Transverse colon (tissue), 4 donors: ENCODE results near the gene VSTM5. TPM values are rescaled to one million over a fixed set of nuclear protein-coding genes. Genes with fewer than 3 reads are reported as not detected.

Experiments
- DNase-seq: peaks from one replicate; pipeline ENCODE4 v3.0.0-alpha.2; 2019
- H3K27ac ChIP-seq, 4 donors: fragments of 200-600 bp; sonication (generic); 2 replicates each; pipeline ENCODE4 v1.5.1; 2016 to 2018; ENCODE audit warnings: inconsistent platforms in 4 of 4
- H3K27me3 ChIP-seq: fragments of 200-600 bp; sonication (generic); 2 replicates; pipeline ENCODE4 v1.5.1; 2017; ENCODE audit warnings: inconsistent platforms
- H3K36me3 ChIP-seq, 4 donors: fragments of 200-600 bp; sonication (generic); 2 replicates each; pipeline ENCODE4 v1.5.1; 2017 to 2019; ENCODE audit warnings: inconsistent platforms in 4 of 4
- H3K4me1 ChIP-seq, 4 donors: fragments of 200-600 bp; sonication (generic); 2 replicates each; pipeline ENCODE4 v1.5.1; 2017 to 2020; ENCODE audit warnings: inconsistent platforms in 4 of 4
- H3K4me3 ChIP-seq, 4 donors: fragments of 200-600 bp; sonication (generic); 1 replicate in 1 of 4; 2 replicates in 3 of 4; pipeline versions ENCODE4 v1.5.1 to v1.6.1; 2017 to 2019; ENCODE audit warnings: inconsistent platforms in 4 of 4
- H3K9me3 ChIP-seq, 2 donors: fragments of 200-600 bp; sonication (generic); 2 replicates each; pipeline ENCODE4 v1.5.1; 2017 to 2019; ENCODE audit warnings: inconsistent platforms in 2 of 2
- CTCF ChIP-seq, 5 experiments: fragments of 200-600 bp in 3 of 5; fragments of 450-650 bp in 2 of 5; sonication (generic) in 3 of 5; IDR thresholded peaks; 1 replicate in 2 of 5; 2 replicates in 3 of 5; pipeline ENCODE4 v1.5.1; 2016 to 2017; ENCODE audit warnings: antibody characterized with exemption in 5 of 5, inconsistent platforms in 3 of 5, mild to moderate bottlenecking in 2 of 5, moderate library complexity in 1 of 5
- EP300 ChIP-seq: sonication (generic); formaldehyde crosslinking; IDR thresholded peaks from one replicate; pipeline ENCODE4 v1.6.1; 2017; ENCODE audit warnings: antibody characterized with exemption, low read depth
- POLR2A ChIP-seq: fragments of 450-650 bp; IDR thresholded peaks from one replicate; pipeline ENCODE4 v1.6.1; 2016; ENCODE audit warnings: antibody characterized with exemption, mild to moderate bottlenecking, moderate library complexity
- POLR2AphosphoS5 ChIP-seq, 3 donors: sonication (generic); formaldehyde crosslinking; IDR thresholded peaks; one replicate each; pipeline ENCODE4 v1.6.1; 2016; ENCODE audit warnings: antibody characterized with exemption in 3 of 3
- WGBS, 2 donors: methylation state at CpG; one replicate each; pipeline ENCODE4 v1.1.5; 2018; ENCODE audit warnings: low coverage in 1 of 2; 5-methylcytosine and 5-hydroxymethylcytosine counted together
- in situ Hi-C, 4 donors: fragments of 200-750 bp; cut with MboI; loops; one replicate each; pipeline versions ENCODE4 v1.15.0 to v1.15.1; 2017; ENCODE audit warnings: low sequenced_read_pairs in 3 of 4, low pct_ligation_motif_present in 1 of 4, low pct_unique_long_range_greater_than_20kb in 1 of 4
- intact Hi-C: fragments of 100-400 bp; cut with DNase I; formaldehyde crosslinking; loops from one replicate; pipeline ENCODE4 v1.15.1; 2023; ENCODE audit warnings: low total_unique reads
- total RNA-seq, 4 donors: library from RNA; depleted of rRNA; stranded (reverse); fragments of >200 nt; gene quantifications; one replicate each; pipeline ENCODE4 v1.1.0, GENCODE V29; 2016

The VSTM5 gene
- total RNA-seq, 4 donors from 2014 or later: 0.96 to 3.4 (median 1.1) TPM; not detected in 1

DNA sequence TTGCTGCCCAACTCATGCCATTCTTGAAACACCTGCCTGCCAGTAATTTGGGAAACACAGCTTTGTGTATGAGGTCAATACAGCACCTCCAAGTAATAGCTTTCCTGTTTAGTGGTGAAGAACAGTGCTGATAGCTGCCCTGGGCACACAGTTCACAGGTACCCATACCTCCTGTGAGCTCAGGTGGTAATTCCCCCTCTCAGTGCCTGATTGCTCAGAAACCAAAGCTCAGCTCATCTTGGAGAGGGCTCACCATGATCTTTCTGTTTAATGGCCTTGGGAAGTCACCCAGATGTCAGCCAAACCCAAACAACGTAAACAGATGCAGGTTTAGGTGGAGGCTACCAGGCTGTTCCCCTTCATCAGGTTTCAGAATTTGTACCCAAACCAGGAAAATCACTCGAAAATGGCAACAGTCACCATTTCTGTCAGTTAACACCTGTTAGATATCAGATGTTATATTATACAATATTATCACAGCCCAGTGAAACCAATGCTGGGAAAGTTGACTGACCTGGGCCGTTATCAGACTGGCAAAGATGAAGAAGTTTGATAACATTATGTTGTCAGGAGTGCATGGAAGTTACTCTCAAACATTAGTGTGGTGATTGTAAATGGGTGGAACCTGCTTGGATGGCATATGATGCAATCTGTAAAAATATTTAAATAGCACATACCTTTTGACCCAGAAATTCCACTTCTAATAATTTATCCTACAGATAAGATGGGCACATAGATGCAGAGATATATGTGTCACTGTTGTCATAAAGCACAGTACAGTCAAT, 18.9 kb downstream of the VSTM5 start:
- 21 to 38% methylated on average over 3 of the region's 3 CpGs for WGBS, 2 donors
- no peaks in the 10 kb centered on the region for H3K36me3 ChIP-seq
- in situ Hi-C loops: no loop called here
- H3K4me1 ChIP-seq: peaks cover 0 to 9% (median 2%) of the 10 kb centered on the region in 4 donors
- DNase-seq: no peak
- H3K27me3 ChIP-seq: no peaks in the 10 kb centered on the region
- H3K4me3 ChIP-seq: no peak overlapping the region
- intact Hi-C loops: no loop called here
- H3K27ac ChIP-seq: peak overlapping the region in 1 of 4 donors; percentile 44
- no peaks in the 10 kb centered on the region for H3K9me3 ChIP-seq
- TF ChIP-seq CTCF (IDR thresholded peaks at IDR 0.05) (no peak), EP300 (no peak), POLR2AphosphoS5 (IDR thresholded peaks at IDR 0.05) (no peak), POLR2A (no peak)

DNA sequence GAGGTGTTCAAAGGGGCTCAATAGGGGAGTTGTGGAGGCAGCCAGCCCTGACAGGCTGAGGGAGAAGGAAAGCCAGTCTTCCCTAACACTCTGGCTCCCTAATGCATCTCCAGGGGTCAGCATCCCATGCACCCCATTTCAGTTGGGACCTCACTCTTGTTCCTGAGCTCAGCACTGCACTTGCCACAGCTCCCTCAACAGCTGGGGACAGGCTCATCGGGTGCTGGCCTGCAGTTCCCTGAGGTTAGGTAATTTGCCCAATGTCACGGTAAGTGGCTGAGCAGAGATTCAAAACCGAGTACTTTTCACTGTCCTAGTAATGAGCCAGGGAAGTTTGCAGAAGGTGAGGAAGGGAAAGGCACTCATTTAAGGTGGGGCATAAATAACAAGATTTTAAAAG, 20.8 kb downstream of the VSTM5 start:
- Histone ChIP-seq H3K36me3 (no peaks in the 10 kb centered on the region), H3K27me3 (no peaks in the 10 kb centered on the region), H3K4me3 (no peak overlapping the region), H3K9me3 (no peaks in the 10 kb centered on the region), H3K27ac (no peak overlapping the region), H3K4me1 (peaks cover 0 to 9% (median 2%) of the 10 kb centered on the region in 4 donors)
- in situ Hi-C loops (no loop called here), intact Hi-C loops (no loop called here)
- 48 to 75% methylated on average over 3 of the region's 3 CpGs for WGBS, 2 donors
- TF ChIP-seq EP300: no peak
- no peak for TF ChIP-seq POLR2AphosphoS5 (IDR thresholded peaks at IDR 0.05)
- TF ChIP-seq CTCF (IDR thresholded peaks at IDR 0.05): no peak
- TF ChIP-seq POLR2A: no peak
- no peak for DNase-seq

DNA sequence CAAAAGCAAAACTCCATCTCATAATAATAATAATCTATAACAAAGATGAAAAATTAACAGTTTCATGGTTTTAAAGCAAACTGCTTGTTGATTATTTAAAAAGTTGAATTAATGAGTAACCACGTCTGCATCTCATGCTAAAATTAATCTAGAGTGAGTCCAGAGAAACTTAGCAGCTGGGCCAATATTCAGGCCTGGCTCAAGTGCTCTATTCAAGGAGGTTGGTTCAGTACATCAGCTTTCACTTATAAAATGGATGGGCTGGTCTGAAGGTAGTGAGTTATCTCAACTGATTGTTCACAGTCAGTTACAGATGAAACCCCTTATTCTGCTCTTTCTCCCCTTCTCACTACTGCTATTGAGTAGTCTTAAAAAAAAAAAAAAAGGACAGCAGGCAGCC, 23.1 kb downstream of the VSTM5 start:
- Histone ChIP-seq H3K4me1 (peaks cover 0 to 9% (median 2%) of the 10 kb centered on the region in 4 donors), H3K36me3 (no peaks in the 10 kb centered on the region), H3K27me3 (no peaks in the 10 kb centered on the region), H3K4me3 (no peak overlapping the region), H3K9me3 (no peaks in the 10 kb centered on the region), H3K27ac (no peak overlapping the region)
- intact Hi-C loops: no loop called here
- in situ Hi-C loops: no loop called here
- DNase-seq: no peak
- 74 to 78% methylated on average over 1 of the region's 1 CpG for WGBS, 2 donors
- TF ChIP-seq POLR2AphosphoS5 (IDR thresholded peaks at IDR 0.05): no peak
- no peak for TF ChIP-seq CTCF (IDR thresholded peaks at IDR 0.05)
- no peak for TF ChIP-seq POLR2A
- no peak for TF ChIP-seq EP300

DNA sequence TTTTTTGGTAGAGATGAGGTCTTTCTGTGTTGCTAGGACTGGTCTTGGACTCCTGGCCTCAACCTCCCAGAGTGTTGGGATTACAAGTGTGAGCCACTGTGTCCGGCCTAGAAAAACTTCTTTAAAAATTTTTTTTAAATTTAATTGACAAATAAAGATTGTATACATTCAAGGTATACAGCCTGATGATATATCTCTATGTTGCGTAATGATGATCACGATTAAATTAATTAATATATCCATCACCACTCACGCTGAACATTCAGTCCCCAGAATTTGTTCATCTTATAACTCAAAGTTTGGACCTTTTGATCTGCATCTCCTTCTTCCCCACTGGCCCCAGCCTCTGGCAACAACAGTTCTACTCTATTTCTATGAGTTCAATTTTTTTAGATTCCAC, 27.2 kb downstream of the VSTM5 start:
- in situ Hi-C loops (no loop called here), intact Hi-C loops (no loop called here)
- no peaks in the 10 kb centered on the region for H3K4me1 ChIP-seq
- no peaks in the 10 kb centered on the region for H3K9me3 ChIP-seq
- no peak overlapping the region for H3K4me3 ChIP-seq
- no peak for DNase-seq
- 91 to 94% methylated on average over 4 of the region's 4 CpGs for WGBS, 2 donors
- no peaks in the 10 kb centered on the region for H3K27me3 ChIP-seq
- no peak for TF ChIP-seq POLR2AphosphoS5 (IDR thresholded peaks at IDR 0.05)
- TF ChIP-seq POLR2A: no peak
- TF ChIP-seq EP300: no peak
- TF ChIP-seq CTCF (IDR thresholded peaks at IDR 0.05): no peak
- no peak overlapping the region for H3K27ac ChIP-seq
- H3K36me3 ChIP-seq: no peaks in the 10 kb centered on the region
